Measurements from ENCODE around the gene SNU13. TPM values are rescaled to one million over a fixed set of nuclear protein-coding genes. Genes with fewer than 3 reads are reported as not detected.

Gene SNU13
- total and polyA plus RNA-seq, 9 donors: 88.1 to 188 (median 129) TPM

DNA sequence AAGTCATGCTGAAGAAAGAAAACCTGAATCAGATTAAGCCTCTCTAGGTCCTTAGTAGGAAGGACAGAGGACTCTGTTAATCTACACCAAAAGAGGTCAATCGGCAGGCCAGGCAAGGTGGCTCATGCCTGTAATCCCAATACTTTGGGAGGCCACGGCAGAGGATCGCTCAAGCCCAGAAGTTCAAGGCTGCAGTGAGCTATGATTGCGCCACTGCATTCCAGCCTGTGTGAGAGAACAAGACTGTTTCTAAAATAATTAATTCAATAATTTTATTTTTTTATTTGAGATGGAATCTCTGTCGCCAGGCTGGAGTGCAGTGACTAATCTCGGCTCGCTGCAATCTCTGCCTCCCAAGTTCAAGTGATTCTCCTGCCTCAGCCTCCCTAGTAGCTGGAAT, 63.1 kb downstream of the SNU13 start:
- intact Hi-C loops (cut with DNase I): no loop called here
- H3K9me3 ChIP-seq: no peaks in the 10 kb centered on the region
- TF ChIP-seq POLR2A (IDR thresholded peaks at IDR 0.05) (no peak), EP300 (IDR thresholded peaks at IDR 0.05) (no peak)
- TF ChIP-seq, protein P1, sequence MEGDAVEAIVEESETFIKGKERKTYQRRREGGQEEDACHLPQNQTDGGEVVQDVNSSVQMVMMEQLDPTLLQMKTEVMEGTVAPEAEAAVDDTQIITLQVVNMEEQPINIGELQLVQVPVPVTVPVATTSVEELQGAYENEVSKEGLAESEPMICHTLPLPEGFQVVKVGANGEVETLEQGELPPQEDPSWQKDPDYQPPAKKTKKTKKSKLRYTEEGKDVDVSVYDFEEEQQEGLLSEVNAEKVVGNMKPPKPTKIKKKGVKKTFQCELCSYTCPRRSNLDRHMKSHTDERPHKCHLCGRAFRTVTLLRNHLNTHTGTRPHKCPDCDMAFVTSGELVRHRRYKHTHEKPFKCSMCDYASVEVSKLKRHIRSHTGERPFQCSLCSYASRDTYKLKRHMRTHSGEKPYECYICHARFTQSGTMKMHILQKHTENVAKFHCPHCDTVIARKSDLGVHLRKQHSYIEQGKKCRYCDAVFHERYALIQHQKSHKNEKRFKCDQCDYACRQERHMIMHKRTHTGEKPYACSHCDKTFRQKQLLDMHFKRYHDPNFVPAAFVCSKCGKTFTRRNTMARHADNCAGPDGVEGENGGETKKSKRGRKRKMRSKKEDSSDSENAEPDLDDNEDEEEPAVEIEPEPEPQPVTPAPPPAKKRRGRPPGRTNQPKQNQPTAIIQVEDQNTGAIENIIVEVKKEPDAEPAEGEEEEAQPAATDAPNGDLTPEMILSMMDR (IDR thresholded peaks at IDR 0.05): no peak

More for the DNA sequence above, 63.1 kb downstream of the SNU13 start:
- no peak overlapping the region for H3K27ac ChIP-seq
- no peaks in the 10 kb centered on the region for H3K27me3 ChIP-seq
- peaks cover 2% of the 10 kb centered on the region for H3K4me1 ChIP-seq (ENCODE audit: insufficient read depth)
- no peaks in the 10 kb centered on the region for H3K36me3 ChIP-seq
- WGBS, 3 donors: 91 to 94% (median 91%) methylated on average over 7 of the region's 7 CpGs
- no peak for DNase-seq
- no peak overlapping the region for H3K4me3 ChIP-seq

Small RNA genes within 50 kb of the gene (small RNA-seq; reads per million reads assigned to genes)
- gene HMGN2P10: not detected
- gene RF00019: not detected
- gene RNU6-476P: not detected
- not detected for gene RNU6ATAC22P

Other genes starting within 250 kb of the SNU13 start
- 100 to 1,000 TPM in 1 of 7 donors, 10 to 100 TPM in 6; 24.0 to 110 (median 83.9) TPM for gene TOB2, start 242.1 kb downstream of the SNU13 start, total RNA-seq
- 10 to 100 TPM; 22.8 to 40.3 TPM for gene TOB2, start 242.1 kb downstream of the SNU13 start, polyA plus RNA-seq
- gene PHF5A, start 220.2 kb downstream of the SNU13 start, total RNA-seq: 10 to 100 TPM; 27.3 to 44.2 (median 32.0) TPM
- 10 to 100 TPM; 36.8 to 55.3 TPM for gene PHF5A, start 220.2 kb downstream of the SNU13 start, polyA plus RNA-seq
- gene ACO2, start 219.8 kb downstream of the SNU13 start, total RNA-seq: 10 to 100 TPM; 20.6 to 58.3 (median 50.7) TPM
- 10 to 100 TPM; 32.3 to 99.1 TPM for gene ACO2, start 219.8 kb downstream of the SNU13 start, polyA plus RNA-seq
- gene POLR3H, start 144.4 kb downstream of the SNU13 start, total RNA-seq: 10 to 100 TPM; 17.2 to 84.6 (median 52.9) TPM
- gene POLR3H, start 144.4 kb downstream of the SNU13 start, polyA plus RNA-seq: 10 to 100 TPM; 15.7 to 34.1 TPM
- 100 to 1,000 TPM in 4 of 7 donors, 10 to 100 TPM in 3; 56.9 to 209 (median 101) TPM for gene CSDC2, start 127.9 kb downstream of the SNU13 start, total RNA-seq
- 100 to 1,000 TPM in 1 of 2 donors, 1 to 10 TPM in 1; 2.5 to 151 TPM for gene CSDC2, start 127.9 kb downstream of the SNU13 start, polyA plus RNA-seq
- gene PMM1, start 99.0 kb downstream of the SNU13 start, total RNA-seq: 10 to 100 TPM; 40.5 to 68.6 (median 55.7) TPM
- gene PMM1, start 99.0 kb downstream of the SNU13 start, polyA plus RNA-seq: 10 to 100 TPM; 19.9 to 76.6 TPM
- gene DESI1, start 67.8 kb downstream of the SNU13 start, total RNA-seq: 10 to 100 TPM; 15.4 to 34.5 (median 22.8) TPM
- 10 to 100 TPM; 10.8 to 26.9 TPM for gene DESI1, start 67.8 kb downstream of the SNU13 start, polyA plus RNA-seq
- gene XRCC6, start 67.6 kb downstream of the SNU13 start, total RNA-seq: 100 to 1,000 TPM; 147 to 239 (median 200) TPM
- gene XRCC6, start 67.6 kb downstream of the SNU13 start, polyA plus RNA-seq: 100 to 1,000 TPM; 165 to 380 TPM
- 1 to 10 TPM in 4 of 7 donors, under 1 TPM in 3; 0.25 to 2.1 (median 1.0) TPM for gene MEI1, start 10.6 kb upstream of the SNU13 start, total RNA-seq
- 1 to 10 TPM; 1.1 to 2.6 TPM for gene MEI1, start 10.6 kb upstream of the SNU13 start, polyA plus RNA-seq
- 10 to 100 TPM in 1 of 7 donors, 1 to 10 TPM in 6; 7.9 to 13.3 (median 8.8) TPM for gene CCDC134, start 111.8 kb upstream of the SNU13 start, total RNA-seq
- gene CCDC134, start 111.8 kb upstream of the SNU13 start, polyA plus RNA-seq: 1 to 10 TPM; 1.3 to 4.9 TPM
- 100 to 1,000 TPM in 1 of 7 donors, 10 to 100 TPM in 6; 29.2 to 215 (median 74.1) TPM for gene SREBF2, start 144.2 kb upstream of the SNU13 start, total RNA-seq
- 10 to 100 TPM; 38.7 to 94.9 TPM for gene SREBF2, start 144.2 kb upstream of the SNU13 start, polyA plus RNA-seq
- under 1 TPM in 1 of 7 donors, not detected in 6; 0.46 TPM for gene SHISA8, start 226.2 kb upstream of the SNU13 start, total RNA-seq
- gene SHISA8, start 226.2 kb upstream of the SNU13 start, polyA plus RNA-seq: not detected
- gene TNFRSF13C, start 237.9 kb upstream of the SNU13 start, total RNA-seq: under 1 TPM; 0.08 to 0.36 (median 0.22) TPM
- under 1 TPM; 0.05 TPM for gene TNFRSF13C, start 237.9 kb upstream of the SNU13 start, polyA plus RNA-seq

All from ovary (tissue), 9 donors.